Brain microvascular endothelial cell (primary cell): ENCODE data around the gene ZBTB20.

Experiments
- DNase-seq: peaks from one replicate; pipeline ENCODE4 v3.0.0-alpha.2; 2020
- H3K27ac ChIP-seq: fragments of 250-450 bp; sonication (Bioruptor Pico); 2 replicates; pipeline ENCODE4 v1.5.1; 2020; ENCODE audit warnings: mild to moderate bottlenecking, moderate library complexity
- H3K27me3 ChIP-seq: fragments of 250-450 bp; sonication (Bioruptor Pico); replicated peaks from 2 replicates; pipeline ENCODE4 v1.5.1; 2020; ENCODE audit warnings: mild to moderate bottlenecking
- H3K36me3 ChIP-seq: fragments of 250-450 bp; sonication (Bioruptor Pico); replicated peaks from 2 replicates; pipeline ENCODE4 v1.5.1; 2020; ENCODE audit warnings: mild to moderate bottlenecking
- H3K4me3 ChIP-seq: 2 replicates; pipeline ENCODE4 v1.5.1; 2011; ENCODE audit warnings: low read depth, mild to moderate bottlenecking, control low read depth, low read length, moderate library complexity
- in situ Hi-C: cut with HindIII; loops from 2 replicates; pipeline ENCODE4 v1.10.0; 2017; ENCODE audit warnings: low sequenced_read_pairs, low pct_ligation_motif_present
- TF ChIP-seq, protein P1 (sequence below): IDR thresholded peaks from 2 replicates; pipeline ENCODE4 v1.5.1; 2011; ENCODE audit warnings: low read depth, mild to moderate bottlenecking, moderate library complexity, low read length, control low read depth, inconsistent platforms; ENCODE audit errors: missing control alignments

Gene ZBTB20

GRCh38 chr3:114863848-114864247 lies 283.2 kb downstream of the ZBTB20 start:
- in situ Hi-C loops, result no loop called here
- TF ChIP-seq, protein P1, sequence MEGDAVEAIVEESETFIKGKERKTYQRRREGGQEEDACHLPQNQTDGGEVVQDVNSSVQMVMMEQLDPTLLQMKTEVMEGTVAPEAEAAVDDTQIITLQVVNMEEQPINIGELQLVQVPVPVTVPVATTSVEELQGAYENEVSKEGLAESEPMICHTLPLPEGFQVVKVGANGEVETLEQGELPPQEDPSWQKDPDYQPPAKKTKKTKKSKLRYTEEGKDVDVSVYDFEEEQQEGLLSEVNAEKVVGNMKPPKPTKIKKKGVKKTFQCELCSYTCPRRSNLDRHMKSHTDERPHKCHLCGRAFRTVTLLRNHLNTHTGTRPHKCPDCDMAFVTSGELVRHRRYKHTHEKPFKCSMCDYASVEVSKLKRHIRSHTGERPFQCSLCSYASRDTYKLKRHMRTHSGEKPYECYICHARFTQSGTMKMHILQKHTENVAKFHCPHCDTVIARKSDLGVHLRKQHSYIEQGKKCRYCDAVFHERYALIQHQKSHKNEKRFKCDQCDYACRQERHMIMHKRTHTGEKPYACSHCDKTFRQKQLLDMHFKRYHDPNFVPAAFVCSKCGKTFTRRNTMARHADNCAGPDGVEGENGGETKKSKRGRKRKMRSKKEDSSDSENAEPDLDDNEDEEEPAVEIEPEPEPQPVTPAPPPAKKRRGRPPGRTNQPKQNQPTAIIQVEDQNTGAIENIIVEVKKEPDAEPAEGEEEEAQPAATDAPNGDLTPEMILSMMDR, result no peak
- Histone ChIP-seq H3K27ac (no peak overlapping the region), H3K27me3 (no peaks in the 10 kb centered on the region), H3K4me3 (no peak overlapping the region), H3K36me3 (no peaks in the 10 kb centered on the region)
- DNase-seq, result no peak

GRCh38 chr3:114861666-114862065 lies 285.4 kb downstream of the ZBTB20 start:
- TF ChIP-seq, protein P1, result no peak
- H3K4me3 ChIP-seq, result no peak overlapping the region
- H3K27ac ChIP-seq, result no peak overlapping the region
- H3K27me3 ChIP-seq, result no peaks in the 10 kb centered on the region
- no peaks in the 10 kb centered on the region for H3K36me3 ChIP-seq
- in situ Hi-C loops, result no loop called here
- no peak for DNase-seq

- no peak for DNase-seq
- Histone ChIP-seq H3K4me3 (no peak overlapping the region), H3K27me3 (no peaks in the 10 kb centered on the region), H3K36me3 (no peaks in the 10 kb centered on the region), H3K27ac (no peak overlapping the region)
- in situ Hi-C loops, result no loop called here
- TF ChIP-seq, protein P1, result no peak
Measured at GRCh38 chr3:114860531-114860930, 286.6 kb downstream of the ZBTB20 start.

DNA sequence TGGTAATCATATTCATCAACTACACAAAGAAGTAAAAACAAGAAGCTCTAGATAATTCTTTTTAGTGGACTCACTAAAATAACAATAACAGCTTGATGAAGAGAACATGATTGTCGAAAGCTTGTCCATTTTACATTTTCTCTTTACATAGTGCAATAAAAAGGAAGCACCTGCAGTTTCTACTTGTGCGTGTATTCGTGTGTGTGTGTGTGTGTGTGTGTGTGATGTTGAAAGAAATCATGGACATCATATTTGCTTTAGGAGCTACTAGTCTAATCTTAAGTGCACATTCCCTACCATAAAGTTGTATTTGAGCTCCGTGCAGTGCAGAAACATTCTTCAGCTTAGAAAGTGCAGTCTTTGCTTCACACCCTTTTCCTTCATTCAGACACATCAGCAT lies 288.8 kb downstream of the ZBTB20 start:
- Histone ChIP-seq H3K27ac (no peak overlapping the region), H3K27me3 (no peaks in the 10 kb centered on the region), H3K36me3 (no peaks in the 10 kb centered on the region), H3K4me3 (no peak overlapping the region)
- TF ChIP-seq, protein P1, result no peak
- DNase-seq, result no peak
- in situ Hi-C loops, result no loop called here

DNA sequence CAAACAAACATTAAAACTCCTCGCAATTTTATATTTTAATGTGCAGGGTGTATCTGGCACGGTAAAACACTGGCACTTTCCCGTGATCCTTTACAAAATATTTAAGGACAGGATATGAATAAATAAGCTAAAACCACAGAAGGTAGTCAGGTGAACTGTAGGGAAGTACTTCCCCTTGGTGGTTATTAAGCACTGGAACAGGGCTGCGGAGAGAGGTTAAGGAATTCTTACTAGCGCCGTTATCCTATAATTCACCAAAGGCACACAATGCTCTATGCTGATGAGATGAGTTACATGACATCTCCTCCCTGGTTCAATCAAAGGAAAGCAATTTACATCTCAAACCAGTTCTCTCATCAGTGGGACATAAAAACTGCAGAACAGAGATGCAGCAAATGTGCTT lies 289.8 kb downstream of the ZBTB20 start:
- Histone ChIP-seq H3K27ac (no peak overlapping the region), H3K36me3 (no peaks in the 10 kb centered on the region), H3K4me3 (no peak overlapping the region), H3K27me3 (no peaks in the 10 kb centered on the region)
- no peak for DNase-seq
- in situ Hi-C loops, result no loop called here
- TF ChIP-seq, protein P1, result no peak

DNA sequence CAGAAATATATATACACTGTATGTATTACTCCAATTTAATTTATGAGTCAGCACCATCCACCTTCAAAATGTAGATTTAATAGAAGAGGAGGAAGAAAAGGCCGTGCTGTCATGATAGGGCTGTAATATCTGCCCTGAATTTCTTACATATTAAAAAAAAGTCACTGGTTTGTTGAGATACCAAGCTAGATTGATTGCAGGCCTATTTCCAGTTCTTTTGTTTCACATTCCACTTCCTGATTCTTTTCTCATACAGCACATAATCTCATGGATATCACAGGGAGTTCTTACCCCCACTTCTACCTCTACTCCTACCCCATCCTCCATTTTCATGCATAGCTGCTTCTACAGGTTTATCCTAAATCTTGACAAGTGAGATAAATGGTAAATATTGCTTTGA lies 290.3 kb downstream of the ZBTB20 start:
- no peak for DNase-seq
- Histone ChIP-seq H3K27ac (no peak overlapping the region), H3K36me3 (no peaks in the 10 kb centered on the region), H3K4me3 (no peak overlapping the region), H3K27me3 (no peaks in the 10 kb centered on the region)
- TF ChIP-seq, protein P1, result no peak
- in situ Hi-C loops, result no loop called here
